Measurements from ENCODE around the gene PPRC1.

DNA sequence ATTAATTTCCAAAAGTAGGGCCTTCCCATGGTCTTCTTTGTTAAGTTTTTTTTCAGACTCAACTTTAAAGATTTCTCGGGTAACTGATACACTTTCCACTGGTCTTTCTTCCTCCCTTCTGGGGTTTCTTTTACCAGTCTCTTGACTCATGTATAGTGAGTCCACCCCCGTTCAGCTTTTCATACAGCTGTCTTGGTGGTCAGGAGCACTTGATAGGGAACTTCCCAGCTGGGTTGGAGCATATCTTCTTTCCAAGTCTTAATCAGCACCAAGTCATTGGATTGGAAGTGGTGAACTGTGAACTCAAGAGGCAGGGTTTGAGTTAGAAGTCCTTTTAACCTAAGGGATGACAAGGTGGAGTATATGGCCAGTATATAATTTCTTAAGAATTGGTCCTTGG lies 64.1 kb downstream of the PPRC1 start:
- no peak for TF ChIP-seq CTCF (IDR thresholded peaks at IDR 0.05; ENCODE audit: low read length)
- no peak for TF ChIP-seq EZH2 (IDR thresholded peaks at IDR 0.05; ENCODE audit: borderline replicate concordance, low read length)
